Stromal cell of bone marrow (primary cell): ENCODE data around the gene PLEKHF1.
"Not testable (repeated sequence)": the region's sequence is repeated elsewhere in the genome, so short reads cannot be mapped to it uniquely, and the experiment has no call there.

Experiments used
- DNase-seq: peaks from one replicate; pipeline ENCODE4 v3.0.0-alpha.2; 2012; ENCODE audit warnings: low read depth

The PLEKHF1 gene

DNA sequence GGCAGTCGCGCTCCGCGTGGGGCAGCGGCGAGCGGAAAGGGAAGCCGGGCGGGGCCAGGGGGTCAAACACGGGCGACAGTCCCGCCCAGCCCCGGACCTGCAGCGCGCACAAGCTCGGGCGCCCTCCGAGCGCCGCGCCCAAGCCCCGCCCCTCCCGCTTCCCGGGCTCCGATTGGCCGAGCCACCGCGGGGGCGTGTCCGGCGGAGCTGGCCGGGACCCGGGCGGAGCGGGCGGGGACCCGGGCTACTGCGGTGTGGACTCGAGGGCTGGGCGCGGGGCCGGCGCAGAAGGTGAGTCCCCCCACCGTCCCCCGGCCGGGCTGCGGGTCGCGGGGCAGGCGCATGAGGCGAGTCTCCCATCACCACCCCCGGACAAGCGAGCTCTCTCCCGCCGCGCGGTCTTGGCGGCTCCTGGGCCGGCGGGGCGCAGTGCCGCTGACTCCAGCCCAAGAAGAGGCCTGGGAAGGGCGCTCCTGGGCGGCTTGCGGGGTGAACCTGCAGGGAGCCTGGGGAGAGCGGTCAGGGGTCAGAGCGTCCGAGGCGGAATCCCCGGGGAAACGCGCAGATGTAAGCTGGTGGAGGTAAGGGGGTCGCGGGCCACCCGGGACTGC, at the start of gene PLEKHF1:
Gene PLEKHF1, plus strand, starts transcription at position 247 of the 611 bp plus-strand sequence. CDS start 8,379 bp downstream, outside the sequence.
- peak; percentile 65 for DNase-seq

DNA sequence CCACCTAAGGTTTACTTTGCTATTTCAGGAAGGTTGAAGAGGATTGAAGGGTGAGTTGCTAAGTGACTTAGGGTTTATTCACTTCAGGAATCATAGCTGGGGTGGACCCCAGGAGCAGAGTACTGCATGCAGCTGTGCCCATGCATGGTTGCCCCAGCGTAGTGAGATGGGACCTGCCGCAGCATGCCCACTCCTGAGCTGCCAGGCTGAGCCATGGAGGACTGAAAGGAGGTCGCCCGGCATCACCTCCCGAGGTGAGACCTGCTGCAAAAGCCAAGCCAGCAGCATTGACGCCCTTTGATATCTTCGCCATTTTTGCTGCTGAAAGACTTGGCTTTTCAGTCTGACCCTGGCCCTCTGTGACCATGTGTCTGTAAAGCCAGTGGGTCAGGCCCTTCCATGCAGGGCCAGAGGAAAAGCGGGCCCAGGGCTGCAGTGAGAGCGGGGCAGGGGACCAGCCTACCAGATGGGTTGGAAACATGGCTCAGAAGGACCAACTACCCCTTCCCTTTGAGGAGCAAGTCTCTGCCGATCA, 49.3 kb upstream of the PLEKHF1 start:
- no peak for DNase-seq

DNA sequence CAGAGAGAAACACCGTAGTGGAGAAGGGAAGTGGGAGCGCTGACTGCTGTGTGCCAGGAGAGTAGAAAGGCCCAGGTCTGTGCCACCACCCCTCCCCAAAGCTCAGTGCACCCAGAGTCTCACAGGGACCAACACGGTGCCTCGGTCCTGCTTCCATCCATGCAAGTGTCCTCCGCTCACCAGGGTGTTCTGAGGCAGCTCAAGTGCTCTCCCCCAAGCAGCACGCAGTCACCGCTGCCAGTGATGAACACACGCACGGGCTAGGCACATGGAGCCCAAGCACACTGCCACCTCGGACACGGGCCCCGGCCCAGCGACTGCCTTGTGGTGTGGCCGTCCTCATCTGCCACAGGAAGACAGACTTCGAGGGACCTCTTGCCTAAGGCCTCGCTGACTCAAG, 48.7 kb upstream of the PLEKHF1 start:
- DNase-seq = no peak

- no peak for DNase-seq
These were observed 47.6 kb upstream of the PLEKHF1 start for GRCh38 chr19:29617366-29618266.

DNA sequence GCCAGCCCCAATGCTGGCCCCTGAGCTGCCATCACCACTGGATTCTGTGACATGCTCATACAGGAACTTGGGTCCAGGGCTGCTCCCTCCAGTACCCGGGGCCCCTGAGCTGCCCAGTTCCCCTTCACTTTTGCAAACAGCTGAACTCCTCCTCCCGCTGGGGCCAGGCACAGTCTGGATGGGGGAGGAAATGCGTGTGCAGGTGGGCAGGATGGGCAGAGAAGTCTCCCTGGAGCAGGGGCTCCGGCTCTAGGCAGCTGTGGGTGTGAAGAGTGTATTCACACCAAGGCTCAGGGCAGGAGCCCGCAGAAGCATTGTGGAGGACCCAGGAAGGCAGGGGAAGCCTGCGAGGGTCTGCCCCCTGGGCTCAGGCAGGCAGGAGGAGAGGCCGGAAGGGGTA, 46.8 kb upstream of the PLEKHF1 start:
- no peak for DNase-seq

- DNase-seq = no peak
These were observed 46.4 kb upstream of the PLEKHF1 start for GRCh38 chr19:29618871-29619270.

DNA sequence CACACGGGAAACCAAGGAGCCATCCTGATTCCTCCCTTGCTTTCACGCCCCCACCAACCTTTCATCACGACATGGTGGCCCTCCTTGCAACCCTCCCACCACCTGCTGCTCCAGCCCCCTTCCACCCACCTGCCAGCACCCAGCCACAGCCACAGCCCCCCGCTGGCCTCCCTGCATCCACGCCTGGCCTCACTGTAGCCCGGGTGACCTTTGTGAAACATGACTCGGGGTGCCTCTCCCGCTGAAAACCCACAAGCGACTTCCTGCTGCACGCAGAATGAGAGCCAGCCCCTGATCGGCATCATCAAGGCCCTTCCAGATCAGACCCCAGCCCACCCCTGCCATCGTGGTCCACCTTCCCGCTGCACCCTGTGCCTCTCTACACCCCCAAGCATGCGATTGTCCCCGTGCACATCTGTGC, 44.3 kb upstream of the PLEKHF1 start:
- no peak for DNase-seq

GRCh38 chr19:29622166-29623070, 42.8 kb upstream of the PLEKHF1 start:
- DNase-seq = no peak

- no peak for DNase-seq
These were observed 41.4 kb upstream of the PLEKHF1 start for GRCh38 chr19:29623726-29624488.

GRCh38 chr19:29624489-29625185, 40.6 kb upstream of the PLEKHF1 start:
- no peak for DNase-seq

GRCh38 chr19:29625186-29625651, 40.0 kb upstream of the PLEKHF1 start:
- DNase-seq = no peak

DNA sequence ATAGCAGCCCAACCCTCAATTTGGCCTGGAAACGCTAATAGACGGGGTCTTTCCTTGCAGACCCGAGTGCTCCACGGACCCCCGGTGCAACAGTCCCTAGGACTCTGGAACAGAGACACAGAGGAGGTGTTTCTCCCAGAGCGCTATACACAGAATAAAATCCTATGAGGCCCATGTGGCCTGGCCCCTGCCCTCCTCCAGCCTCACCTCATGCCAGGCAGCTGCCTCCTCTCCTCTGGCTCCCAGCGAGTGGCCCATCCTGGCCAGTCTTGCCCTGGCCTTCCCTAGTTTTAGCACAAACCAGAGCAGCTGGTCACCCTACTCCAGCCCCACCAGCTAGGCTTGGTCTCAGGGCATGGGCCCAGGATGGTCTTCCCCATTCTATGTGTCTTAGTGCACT, 38.9 kb upstream of the PLEKHF1 start:
- no peak for DNase-seq

- DNase-seq = not testable (repeated sequence)
These were observed 38.4 kb upstream of the PLEKHF1 start for GRCh38 chr19:29626832-29627231.

DNA sequence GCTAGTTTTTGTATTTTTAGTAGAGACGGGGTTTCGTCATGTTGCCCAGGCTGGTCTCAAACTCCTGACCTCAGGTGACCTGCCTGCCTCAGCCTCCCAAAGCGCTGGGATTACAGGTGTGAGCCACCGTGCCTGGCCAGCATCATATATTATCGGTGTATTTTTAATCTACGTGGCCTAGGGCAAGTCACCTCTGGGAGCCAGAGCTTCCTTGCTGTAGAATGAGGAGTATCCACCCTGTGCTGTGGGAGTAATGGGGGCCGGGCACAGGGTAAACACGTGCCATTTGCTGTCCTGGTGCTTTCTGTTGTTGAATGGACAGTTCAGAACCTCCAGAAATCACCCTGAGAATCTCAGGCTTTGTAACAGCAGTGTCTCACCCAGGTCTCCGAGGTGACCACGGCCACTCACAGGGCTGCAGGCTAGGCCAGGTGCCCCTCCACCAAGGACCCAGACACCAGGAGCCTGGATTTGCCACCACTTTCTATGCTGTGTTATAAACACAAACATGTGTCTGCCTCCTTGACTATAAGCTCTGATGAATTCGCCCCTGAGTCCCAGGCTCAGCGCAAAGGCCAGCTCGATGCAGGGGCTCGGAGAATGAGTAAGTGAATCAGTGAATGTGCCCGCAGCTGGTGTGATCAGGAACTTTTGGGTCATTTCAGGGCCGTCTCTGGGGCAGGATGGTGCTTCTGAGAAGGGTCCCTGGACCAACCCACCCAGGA, 36.4 kb upstream of the PLEKHF1 start:
- no peak for DNase-seq

GRCh38 chr19:29629836-29630534, 35.3 kb upstream of the PLEKHF1 start:
- no peak for DNase-seq

GRCh38 chr19:29630655-29631054, 34.6 kb upstream of the PLEKHF1 start:
- no peak for DNase-seq

DNA sequence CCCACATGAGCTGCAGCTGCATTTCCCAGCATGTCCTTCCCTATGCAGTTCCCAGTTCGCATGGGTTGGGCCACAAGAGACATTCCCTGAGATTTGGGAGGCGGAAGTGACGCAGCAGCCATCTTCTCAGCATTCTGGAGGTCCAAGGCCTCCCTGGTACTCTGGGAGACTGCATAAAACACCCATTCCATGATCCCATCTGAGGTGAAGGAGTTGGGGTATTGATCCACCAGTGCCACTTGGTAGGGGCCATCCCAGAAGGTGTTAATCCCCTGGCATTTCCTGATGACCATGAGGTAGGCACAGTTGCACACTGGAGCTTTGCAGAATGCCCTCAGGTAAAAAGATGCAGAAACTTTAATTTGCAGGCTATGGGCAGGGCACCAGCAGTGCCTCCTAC, 33.8 kb upstream of the PLEKHF1 start:
- no peak for DNase-seq

DNA sequence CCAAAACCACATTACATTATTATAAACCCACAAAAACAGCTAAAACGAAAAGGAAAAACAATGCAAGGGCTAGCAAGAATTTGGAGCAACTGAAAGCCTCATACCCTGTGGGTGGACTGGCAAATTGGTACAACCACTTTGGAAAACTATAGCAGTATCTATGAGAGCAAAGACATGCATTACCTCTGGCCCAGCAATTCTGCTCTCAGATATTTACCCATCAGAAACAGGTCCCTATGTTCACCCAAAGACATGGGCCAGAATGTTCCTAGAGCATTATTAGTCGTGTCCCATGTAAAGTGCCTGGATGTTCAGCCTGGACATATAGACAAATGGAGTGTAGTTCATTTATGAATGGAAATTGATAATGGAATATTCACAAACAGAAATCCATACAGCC, 31.3 kb upstream of the PLEKHF1 start:
- DNase-seq = no peak

- DNase-seq = no peak
These were observed 30.7 kb upstream of the PLEKHF1 start for GRCh38 chr19:29634423-29635130.
